Measurements from ENCODE around the gene FRMPD2.

The FRMPD2 gene

DNA sequence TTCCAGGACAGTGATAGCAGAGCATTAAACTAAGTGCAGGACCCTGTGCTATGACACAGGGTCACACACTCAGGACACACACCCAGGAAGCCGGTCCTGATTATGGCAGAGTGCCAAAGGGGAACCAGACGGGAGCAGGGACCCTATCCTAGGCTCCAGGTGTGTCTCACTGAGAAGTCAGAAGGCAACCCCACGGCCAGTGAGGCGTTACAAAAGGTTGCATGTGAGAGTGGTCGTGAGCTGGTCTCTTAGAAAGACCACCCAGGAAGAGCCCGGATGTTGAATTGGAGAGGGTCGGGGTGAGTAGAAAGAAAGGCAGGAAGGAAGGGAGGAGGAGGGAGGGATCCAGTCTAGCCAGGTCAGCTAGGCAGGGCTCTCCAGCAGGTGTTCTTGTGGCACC, 31.0 kb downstream of the FRMPD2 start:
- FAIRE-seq (no peak), DNase-seq (ENCODE audit: insufficient read length, low spot score) (no peak)
- TF ChIP-seq, protein P1, sequence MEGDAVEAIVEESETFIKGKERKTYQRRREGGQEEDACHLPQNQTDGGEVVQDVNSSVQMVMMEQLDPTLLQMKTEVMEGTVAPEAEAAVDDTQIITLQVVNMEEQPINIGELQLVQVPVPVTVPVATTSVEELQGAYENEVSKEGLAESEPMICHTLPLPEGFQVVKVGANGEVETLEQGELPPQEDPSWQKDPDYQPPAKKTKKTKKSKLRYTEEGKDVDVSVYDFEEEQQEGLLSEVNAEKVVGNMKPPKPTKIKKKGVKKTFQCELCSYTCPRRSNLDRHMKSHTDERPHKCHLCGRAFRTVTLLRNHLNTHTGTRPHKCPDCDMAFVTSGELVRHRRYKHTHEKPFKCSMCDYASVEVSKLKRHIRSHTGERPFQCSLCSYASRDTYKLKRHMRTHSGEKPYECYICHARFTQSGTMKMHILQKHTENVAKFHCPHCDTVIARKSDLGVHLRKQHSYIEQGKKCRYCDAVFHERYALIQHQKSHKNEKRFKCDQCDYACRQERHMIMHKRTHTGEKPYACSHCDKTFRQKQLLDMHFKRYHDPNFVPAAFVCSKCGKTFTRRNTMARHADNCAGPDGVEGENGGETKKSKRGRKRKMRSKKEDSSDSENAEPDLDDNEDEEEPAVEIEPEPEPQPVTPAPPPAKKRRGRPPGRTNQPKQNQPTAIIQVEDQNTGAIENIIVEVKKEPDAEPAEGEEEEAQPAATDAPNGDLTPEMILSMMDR (IDR thresholded peaks at IDR 0.05; ENCODE audit: insufficient read depth, missing control alignments): no peak

DNA sequence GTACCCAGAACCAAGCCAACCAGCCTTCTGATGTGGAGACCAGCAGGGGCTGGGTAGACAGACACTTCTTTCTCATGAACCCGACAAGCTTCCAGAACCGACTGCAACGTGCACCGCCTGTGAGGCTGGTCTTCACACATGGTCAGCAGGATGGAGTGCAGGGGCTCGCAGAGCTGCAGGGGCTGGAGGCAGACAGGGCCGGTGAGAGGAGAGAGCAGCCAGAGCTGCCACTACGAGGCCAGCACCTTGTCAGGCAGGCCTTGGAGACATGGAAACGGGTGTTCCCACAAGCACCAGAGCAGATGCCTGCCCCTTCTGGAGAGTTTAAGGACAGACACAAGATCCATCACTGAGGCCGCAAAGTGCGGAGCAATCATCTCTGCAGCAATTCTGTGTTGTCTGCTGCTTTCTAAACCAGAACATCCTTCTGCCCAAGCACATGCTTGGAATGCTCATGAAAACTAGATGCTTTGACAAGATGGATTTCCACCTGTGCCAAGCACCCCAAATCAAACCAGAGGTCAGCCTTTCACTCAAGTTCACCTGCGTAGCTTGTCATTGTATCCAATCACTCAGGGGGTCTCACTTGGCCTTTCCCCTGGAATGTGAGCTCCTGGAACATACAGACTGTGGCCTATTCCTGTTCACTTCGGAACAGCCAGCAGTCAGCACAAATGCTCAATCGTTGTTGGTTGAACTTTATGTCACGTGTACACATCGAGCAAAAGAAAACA, 32.2 kb downstream of the FRMPD2 start:
- DNase-seq (ENCODE audit: insufficient read length, low spot score): no peak
- TF ChIP-seq, protein P1 (IDR thresholded peaks at IDR 0.05; ENCODE audit: insufficient read depth, missing control alignments): no peak
- no peak for FAIRE-seq

DNA sequence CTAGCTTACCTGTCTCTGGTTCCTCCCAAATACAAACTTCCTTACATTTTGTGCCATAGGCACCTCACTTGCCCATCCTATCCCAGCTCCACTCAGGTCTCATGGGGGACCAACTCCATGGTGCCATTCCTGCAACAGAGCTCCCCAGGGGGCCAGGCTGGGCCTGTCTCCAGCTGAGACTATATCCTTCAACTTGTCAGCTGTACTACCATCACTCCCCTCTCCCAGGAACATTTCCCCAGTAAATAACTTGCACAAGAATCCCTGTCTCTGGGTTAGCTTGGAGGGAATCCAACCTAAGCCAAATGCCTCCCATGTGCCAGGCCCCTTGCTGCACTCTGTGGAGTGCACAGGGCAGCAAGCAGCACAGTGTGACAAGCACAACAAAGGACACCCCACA, 33.2 kb downstream of the FRMPD2 start:
- FAIRE-seq (no peak), DNase-seq (ENCODE audit: insufficient read length, low spot score) (no peak)
- TF ChIP-seq, protein P1 (IDR thresholded peaks at IDR 0.05; ENCODE audit: insufficient read depth, missing control alignments): no peak

DNA sequence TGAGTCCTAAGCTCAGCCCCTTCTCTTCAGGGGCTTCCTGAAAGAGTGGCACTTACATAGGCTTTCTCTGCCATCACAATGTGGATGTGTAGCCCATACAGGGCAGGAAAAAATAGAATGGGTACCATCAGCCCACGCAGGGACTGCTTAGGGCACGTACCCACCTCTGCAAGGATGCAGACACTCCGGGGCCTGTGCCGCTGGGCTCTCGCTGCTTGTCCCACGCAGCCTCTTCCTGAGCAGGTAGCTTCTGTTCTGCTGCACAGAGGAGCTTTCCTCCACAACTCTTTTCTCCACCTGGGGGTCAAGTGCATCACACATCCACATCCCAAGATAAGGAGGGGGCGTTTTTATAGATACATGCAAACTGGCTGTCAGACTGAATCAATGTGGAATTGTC, 34.3 kb downstream of the FRMPD2 start:
- FAIRE-seq (no peak), DNase-seq (ENCODE audit: insufficient read length, low spot score) (no peak)
- TF ChIP-seq, protein P1 (IDR thresholded peaks at IDR 0.05; ENCODE audit: insufficient read depth, missing control alignments): no peak

DNA sequence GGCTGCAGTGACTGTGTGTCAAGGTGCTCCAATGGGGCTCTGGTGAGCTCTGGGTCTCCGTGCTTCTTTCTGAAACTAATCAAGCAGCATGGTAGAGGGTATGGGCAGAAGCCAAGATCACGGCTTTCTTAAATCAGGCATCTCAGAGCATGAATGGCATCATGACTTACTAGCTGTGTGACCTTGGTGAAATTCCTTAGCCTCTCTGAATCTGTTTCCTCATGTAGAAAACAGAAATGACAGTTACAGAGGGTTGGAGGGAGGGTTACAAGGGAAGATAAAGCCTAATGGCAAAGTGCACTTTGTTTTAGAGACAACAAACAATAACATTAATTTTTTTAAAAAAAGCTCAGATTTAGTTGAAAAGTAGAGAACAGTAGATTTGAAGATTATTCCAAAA, 34.9 kb downstream of the FRMPD2 start:
- FAIRE-seq (no peak), DNase-seq (ENCODE audit: insufficient read length, low spot score) (no peak)
- TF ChIP-seq, protein P1 (IDR thresholded peaks at IDR 0.05; ENCODE audit: insufficient read depth, missing control alignments): no peak

DNA sequence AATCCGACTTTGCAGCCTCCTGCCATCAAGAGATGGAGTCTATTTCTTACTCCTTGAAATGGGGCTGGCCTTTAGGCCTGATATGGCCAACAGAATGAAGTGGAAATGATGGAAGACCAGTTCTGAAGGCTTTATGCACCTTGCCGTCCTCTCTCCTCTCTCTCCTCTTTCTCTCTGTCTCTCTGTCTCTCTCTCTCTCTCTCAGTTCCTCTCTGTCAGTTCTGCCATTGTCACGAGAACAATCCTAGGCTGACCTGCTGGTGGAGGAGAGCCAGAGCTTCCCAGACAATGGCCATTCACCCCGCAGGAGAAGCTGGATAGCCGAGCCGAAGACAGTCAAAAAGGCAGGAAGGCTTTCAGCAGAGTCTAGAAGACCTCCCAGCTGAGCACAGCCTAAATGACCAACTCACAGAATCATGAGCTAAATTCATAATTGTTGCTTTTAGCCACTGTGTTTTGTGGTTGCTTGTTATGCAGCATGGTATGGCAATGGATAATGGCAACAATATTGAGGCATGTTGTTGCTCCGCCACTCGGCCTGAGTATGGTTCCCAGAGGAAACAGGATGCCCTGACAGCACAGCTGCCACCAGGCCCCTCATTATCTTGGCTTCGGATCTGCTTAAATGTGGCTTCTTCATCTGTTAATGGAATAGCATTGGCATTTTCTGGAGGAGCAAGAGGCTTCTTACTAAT, 35.5 kb downstream of the FRMPD2 start:
- FAIRE-seq (no peak), DNase-seq (ENCODE audit: insufficient read length, low spot score) (no peak)
- TF ChIP-seq, protein P1 (IDR thresholded peaks at IDR 0.05; ENCODE audit: insufficient read depth, missing control alignments): no peak

All from D721Med (cell line).